GM20000 (cell line): ENCODE results near the gene SPRED2.

Experiments used
- DNase-seq: peaks from one replicate; pipeline ENCODE4 v3.0.0; 2012; ENCODE audit warnings: low spot score
- TF ChIP-seq, protein P1 (sequence below): IDR thresholded peaks from 2 replicates; pipeline ENCODE4 v1.5.1; 2012; ENCODE audit warnings: mild to moderate bottlenecking, control low read depth; ENCODE audit errors: extremely low read depth, missing control alignments

SPRED2 gene

DNA sequence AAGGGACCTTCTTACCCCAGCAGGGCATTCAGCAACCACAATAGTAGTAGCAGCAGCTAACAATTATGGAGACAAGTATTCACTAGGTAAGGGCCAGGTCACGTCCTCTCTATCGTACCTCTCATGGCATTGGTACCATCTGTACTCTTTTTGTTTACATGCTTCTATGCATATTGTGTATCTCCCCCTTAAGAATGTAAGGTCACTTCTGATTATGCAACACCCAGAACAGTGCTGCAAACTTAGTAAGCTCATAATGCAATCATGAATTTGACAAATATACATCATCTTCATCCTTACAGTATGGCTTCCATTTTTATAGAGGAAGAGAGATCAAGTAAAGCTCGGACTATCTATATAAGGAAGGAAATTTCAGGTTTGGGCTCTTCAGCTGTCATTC lies 46.1 kb downstream of the SPRED2 start:
- no peak for DNase-seq
- TF ChIP-seq, protein P1, sequence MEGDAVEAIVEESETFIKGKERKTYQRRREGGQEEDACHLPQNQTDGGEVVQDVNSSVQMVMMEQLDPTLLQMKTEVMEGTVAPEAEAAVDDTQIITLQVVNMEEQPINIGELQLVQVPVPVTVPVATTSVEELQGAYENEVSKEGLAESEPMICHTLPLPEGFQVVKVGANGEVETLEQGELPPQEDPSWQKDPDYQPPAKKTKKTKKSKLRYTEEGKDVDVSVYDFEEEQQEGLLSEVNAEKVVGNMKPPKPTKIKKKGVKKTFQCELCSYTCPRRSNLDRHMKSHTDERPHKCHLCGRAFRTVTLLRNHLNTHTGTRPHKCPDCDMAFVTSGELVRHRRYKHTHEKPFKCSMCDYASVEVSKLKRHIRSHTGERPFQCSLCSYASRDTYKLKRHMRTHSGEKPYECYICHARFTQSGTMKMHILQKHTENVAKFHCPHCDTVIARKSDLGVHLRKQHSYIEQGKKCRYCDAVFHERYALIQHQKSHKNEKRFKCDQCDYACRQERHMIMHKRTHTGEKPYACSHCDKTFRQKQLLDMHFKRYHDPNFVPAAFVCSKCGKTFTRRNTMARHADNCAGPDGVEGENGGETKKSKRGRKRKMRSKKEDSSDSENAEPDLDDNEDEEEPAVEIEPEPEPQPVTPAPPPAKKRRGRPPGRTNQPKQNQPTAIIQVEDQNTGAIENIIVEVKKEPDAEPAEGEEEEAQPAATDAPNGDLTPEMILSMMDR = no peak

DNA sequence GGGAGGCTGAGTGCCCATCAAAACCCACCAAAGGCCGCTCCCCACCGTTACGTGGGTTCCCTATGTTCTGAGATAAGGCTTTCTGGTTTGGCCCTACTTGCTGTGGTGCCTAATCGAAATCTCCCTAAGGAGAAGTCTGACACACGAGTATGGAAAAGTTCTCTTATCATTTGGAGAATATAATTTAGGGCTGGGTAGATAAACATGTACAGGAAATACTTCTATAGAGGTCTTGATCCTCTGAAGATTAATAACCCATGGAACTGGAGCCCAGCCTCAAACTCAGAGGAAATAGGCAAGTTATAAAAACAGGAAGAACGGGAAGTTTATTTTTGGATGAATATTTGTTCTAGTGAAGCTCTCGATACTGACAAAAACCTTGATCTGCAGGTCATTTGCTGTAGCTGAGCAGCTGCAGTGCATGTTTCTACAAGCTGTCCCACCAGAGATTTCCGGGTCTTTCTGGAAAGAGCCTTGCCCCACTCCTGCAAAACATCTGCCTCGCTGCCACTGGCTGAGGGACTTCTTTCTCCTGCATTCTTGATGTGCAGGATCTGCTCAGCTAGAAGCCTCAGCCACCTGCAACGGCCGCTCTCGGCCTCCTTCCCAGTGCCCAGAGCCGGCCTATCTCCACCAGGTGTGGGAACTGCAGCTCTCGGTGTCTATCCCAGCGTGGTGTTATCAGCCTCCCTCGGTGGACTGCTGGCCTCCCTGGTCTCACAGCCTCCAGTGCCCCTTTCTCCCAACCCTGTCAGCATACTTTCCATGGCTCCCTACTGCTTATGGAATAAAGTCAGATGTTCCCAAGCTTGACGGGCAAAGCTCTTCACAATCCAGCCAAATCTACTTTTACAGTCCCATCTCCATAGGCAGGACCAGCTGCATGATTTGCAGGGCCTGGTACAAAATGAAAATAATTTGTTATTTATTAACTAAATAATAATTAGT lies 48.6 kb downstream of the SPRED2 start:
- TF ChIP-seq, protein P1 = no peak
- DNase-seq = no peak

DNA sequence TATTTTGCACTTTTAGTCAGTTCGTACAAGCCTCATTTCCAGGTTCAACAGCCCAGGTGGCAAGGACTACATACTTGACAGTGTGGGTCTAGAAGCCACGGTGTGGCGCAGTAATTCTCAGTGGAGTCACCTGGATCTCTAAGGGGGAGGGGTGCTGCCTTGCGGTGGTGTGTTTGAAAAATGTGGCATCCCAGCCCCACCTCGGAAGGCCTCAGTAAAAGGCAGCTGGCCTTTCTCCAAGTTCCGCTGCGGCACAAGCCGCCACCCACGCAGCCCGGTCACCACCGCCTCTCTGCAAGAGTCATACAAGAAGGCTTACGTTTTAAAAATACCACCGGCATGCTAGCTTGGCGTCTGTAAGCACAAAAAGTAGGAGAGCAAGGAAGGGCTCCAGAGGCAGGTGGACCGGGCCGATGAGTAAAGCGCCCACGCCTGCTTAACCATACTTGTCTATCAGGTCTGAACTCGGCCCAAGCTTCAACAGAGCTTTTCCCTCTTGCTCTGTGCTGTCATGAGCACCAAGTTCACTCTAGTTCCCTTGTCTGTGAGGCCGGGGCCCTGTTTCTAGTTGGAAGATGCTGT lies 49.5 kb downstream of the SPRED2 start:
- TF ChIP-seq, protein P1 = peak; percentile 19
- DNase-seq = peak; percentile 54

DNA sequence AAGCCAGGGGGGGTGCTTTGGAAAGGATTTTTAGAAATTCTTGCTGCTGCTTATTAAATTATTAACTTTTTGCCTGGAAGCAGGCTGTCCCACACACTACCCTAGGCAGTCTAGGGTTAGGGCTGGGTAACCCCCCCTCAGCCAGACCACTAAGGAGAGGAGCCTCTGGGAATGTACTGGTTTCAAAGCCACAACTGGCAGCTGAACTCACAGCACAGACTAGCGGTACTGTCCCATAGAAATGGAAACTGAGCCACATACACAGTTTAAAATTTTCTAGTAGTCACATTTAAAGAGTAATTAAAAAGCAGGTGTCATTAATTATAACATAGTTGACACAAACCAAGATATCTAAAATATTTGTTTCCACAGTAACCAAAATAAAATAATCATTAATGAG lies 50.1 kb downstream of the SPRED2 start:
- DNase-seq = no peak
- TF ChIP-seq, protein P1 = no peak

DNA sequence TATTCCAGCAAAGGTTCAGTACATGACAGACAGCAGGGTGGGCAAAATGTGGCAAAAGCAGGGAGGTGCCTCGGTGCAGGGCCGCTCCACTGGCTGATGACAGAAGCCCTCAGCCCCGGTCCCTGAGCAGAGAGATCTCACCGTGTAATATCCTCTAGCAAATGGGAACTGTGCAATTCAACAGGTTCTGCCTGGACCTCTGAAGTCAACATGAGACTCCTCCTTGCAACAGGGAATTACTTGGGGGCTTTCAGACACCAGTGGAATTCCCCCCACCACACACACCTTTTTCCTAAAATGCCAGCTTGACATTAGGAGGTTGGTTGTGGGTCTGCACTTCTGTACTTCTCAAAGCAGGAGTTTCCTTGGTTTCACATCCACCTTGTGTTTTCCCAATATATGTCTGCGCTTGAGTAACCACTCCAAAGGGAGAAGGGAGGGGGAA lies 50.8 kb downstream of the SPRED2 start:
- TF ChIP-seq, protein P1 = no peak
- DNase-seq = no peak

DNA sequence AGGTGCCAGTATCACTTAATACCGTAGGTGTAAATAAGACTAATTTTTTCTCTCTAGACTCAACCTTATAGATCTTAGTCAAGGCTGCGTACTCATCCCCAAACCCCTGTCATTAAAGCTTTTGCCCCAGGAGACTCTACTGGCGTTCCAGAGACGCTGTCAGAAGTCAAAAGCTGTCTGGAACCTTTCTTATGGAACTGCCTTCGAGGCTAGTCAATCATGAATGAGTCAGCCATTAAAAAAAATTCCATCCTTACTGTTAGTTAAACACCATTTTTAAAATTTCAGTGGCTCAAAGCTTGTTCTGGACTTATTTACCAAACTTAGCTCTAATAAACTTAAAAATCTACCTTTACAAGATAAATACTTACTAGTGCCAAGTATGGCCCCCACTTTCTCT lies 52.1 kb downstream of the SPRED2 start:
- TF ChIP-seq, protein P1 = no peak
- no peak for DNase-seq

DNA sequence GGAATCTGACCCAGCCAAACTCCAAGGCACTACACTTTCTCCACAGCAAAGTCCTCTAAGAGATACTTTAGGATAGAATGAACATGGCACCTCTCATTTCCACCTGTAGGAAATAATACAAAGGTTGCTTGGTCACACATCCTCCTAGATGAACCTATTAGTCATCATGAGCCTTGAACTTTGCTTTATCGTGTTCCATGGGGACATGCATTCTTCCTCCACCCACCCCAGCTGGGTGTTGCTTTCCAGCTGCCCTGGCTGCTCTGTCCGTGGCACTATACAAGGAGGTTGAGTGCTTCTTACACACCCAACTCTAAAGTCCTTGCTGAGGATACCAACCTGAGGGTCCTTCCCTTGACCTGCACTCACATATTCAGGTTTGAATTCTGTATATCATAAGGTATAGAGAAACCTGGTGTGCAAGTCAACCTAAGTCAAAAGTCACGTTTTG lies 52.7 kb downstream of the SPRED2 start:
- TF ChIP-seq, protein P1 = no peak

More for the DNA sequence above, 52.7 kb downstream of the SPRED2 start:
- DNase-seq = no peak
